Measurements from ENCODE around the gene LRBA. TPM values are rescaled to one million over a fixed set of nuclear protein-coding genes. Genes with fewer than 3 reads are reported as not detected.

LRBA gene
- total and polyA plus RNA-seq, 7 donors, result 16.8 to 184 (median 91.1) TPM

DNA sequence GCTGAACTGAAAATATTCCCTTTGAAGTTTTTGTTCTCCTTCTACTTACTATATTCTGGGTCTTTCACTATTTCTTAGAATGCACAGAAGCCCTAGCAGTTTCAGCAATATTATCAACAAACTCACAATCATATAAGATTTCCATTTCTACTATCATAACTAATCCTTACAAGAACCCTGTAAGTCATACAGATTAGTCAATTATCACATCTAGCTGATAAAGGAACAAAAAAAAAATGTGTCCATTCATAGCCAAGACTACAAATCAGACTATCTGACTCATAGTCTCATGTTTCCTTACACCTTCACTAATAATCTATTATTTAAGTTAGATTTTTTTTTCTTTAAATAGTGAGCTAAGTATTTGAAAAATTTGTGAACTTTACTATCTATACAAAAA lies 72.5 kb downstream of the LRBA start:
- TF ChIP-seq POLR2AphosphoS5 (IDR thresholded peaks at IDR 0.05) (no peak), POLR2A (IDR thresholded peaks at IDR 0.05) (no peak), EP300 (IDR thresholded peaks at IDR 0.05) (no peak)
- TF ChIP-seq, protein P1, sequence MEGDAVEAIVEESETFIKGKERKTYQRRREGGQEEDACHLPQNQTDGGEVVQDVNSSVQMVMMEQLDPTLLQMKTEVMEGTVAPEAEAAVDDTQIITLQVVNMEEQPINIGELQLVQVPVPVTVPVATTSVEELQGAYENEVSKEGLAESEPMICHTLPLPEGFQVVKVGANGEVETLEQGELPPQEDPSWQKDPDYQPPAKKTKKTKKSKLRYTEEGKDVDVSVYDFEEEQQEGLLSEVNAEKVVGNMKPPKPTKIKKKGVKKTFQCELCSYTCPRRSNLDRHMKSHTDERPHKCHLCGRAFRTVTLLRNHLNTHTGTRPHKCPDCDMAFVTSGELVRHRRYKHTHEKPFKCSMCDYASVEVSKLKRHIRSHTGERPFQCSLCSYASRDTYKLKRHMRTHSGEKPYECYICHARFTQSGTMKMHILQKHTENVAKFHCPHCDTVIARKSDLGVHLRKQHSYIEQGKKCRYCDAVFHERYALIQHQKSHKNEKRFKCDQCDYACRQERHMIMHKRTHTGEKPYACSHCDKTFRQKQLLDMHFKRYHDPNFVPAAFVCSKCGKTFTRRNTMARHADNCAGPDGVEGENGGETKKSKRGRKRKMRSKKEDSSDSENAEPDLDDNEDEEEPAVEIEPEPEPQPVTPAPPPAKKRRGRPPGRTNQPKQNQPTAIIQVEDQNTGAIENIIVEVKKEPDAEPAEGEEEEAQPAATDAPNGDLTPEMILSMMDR (IDR thresholded peaks at IDR 0.05), result no peak

DNA sequence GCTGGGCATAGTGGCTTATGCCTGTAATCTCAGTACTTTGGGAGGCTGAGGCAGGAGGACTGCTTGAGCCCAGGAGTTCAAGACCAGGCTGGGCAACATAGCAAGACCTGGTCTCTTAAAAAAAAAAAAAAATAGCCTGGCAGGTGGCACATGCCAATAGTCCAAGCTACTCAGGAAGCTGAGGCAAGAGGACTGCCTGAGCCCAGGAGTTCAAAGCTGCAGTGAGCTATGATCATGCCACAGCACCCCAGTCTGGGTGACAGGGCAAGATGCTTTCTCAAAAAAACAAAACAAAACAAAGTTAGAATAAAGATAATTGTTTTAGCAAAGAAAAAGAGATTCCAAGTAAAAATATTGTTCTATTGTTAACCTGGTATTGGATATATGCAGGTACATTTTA lies 75.0 kb downstream of the LRBA start:
- no peak for TF ChIP-seq POLR2AphosphoS5 (IDR thresholded peaks at IDR 0.05)
- TF ChIP-seq, protein P1 (IDR thresholded peaks at IDR 0.05), result no peak
- no peak for TF ChIP-seq EP300 (IDR thresholded peaks at IDR 0.05)
- no peak for TF ChIP-seq POLR2A (IDR thresholded peaks at IDR 0.05)
- peaks cover 0 to 9% (median 0%) of the 10 kb centered on the region in 4 donors for H3K4me1 ChIP-seq
- no peak overlapping the region for H3K4me3 ChIP-seq
- no peaks in the 10 kb centered on the region for H3K9me3 ChIP-seq
- no peak for DNase-seq
- intact Hi-C loops (cut with DNase I), result no loop called here
- H3K36me3 ChIP-seq, result no peaks in the 10 kb centered on the region
- no peak overlapping the region for H3K27ac ChIP-seq
- H3K27me3 ChIP-seq, result no peaks in the 10 kb centered on the region

More for the DNA sequence above, 72.5 kb downstream of the LRBA start:
- DNase-seq, result no peak
- no peak overlapping the region for H3K4me3 ChIP-seq
- H3K9me3 ChIP-seq, result no peaks in the 10 kb centered on the region
- H3K27me3 ChIP-seq, result no peaks in the 10 kb centered on the region
- no peak overlapping the region for H3K27ac ChIP-seq
- intact Hi-C loops (cut with DNase I), result no loop called here
- no peaks in the 10 kb centered on the region for H3K4me1 ChIP-seq
- no peaks in the 10 kb centered on the region for H3K36me3 ChIP-seq

DNA sequence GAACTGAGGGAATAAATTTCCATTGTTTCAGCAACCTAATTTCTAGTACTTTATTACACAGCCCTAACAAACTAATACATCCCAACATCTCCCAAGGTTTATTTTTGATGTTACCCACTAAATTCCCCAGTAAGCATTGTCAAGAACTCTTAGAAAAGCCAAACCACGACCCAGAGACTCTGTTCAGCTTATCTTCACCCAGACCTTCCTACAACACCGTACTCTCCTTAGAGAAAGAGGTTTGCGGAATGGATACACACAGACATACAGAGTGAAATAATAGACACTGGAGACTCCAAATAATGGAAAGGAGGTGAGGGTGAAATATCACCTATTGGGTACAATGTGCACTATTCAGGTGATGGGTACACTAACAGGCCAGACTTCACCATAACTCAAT lies 75.6 kb downstream of the LRBA start:
- intact Hi-C loops (cut with DNase I), result no loop called here

DNA sequence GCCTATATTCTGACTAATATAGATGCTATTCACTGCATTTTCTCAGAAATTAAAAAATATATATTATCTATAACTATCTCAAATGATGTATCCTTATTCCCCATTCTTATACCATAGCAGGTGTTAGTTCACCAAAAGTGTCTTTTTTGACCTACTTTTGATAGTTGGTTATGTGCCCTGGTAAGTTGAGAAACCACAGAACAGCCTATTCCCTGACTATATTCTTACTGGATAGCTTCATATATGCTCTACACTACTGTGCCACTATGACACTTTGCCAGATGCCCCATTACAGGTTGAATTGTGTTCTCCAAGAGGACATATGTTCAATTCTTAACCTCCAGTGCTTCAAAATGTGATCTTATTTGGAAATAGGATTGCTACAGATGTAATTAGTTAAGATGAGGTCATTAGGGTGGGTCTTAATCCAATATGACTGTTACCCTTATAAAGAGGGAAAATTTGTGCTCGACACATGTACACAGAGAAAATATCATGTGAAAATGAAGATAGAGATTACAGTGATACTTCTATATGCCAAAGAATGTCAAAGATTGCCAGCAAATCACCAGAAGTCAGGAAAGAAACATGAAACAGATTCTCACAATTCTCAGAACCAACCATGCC lies 76.1 kb downstream of the LRBA start:
- intact Hi-C loops (cut with DNase I), result no loop called here
- TF ChIP-seq POLR2A (IDR thresholded peaks at IDR 0.05) (no peak), EP300 (IDR thresholded peaks at IDR 0.05) (no peak), POLR2AphosphoS5 (IDR thresholded peaks at IDR 0.05) (no peak)
- TF ChIP-seq, protein P1 (IDR thresholded peaks at IDR 0.05), result no peak
- Histone ChIP-seq H3K27me3 (no peaks in the 10 kb centered on the region), H3K4me3 (no peak overlapping the region), H3K4me1 (peaks cover 0 to 9% (median 0%) of the 10 kb centered on the region in 4 donors), H3K9me3 (no peaks in the 10 kb centered on the region), H3K36me3 (no peaks in the 10 kb centered on the region), H3K27ac (no peak overlapping the region)
- 88 to 89% methylated on average over 1 of the region's 1 CpG for WGBS, 2 donors
- DNase-seq, result no peak

More for the DNA sequence above, 75.6 kb downstream of the LRBA start:
- TF ChIP-seq POLR2A (IDR thresholded peaks at IDR 0.05) (no peak), POLR2AphosphoS5 (IDR thresholded peaks at IDR 0.05) (no peak), EP300 (IDR thresholded peaks at IDR 0.05) (no peak)
- TF ChIP-seq, protein P1 (IDR thresholded peaks at IDR 0.05), result no peak
- Histone ChIP-seq H3K27me3 (no peaks in the 10 kb centered on the region), H3K4me3 (no peak overlapping the region), H3K27ac (no peak overlapping the region), H3K36me3 (no peaks in the 10 kb centered on the region), H3K4me1 (peaks cover 0 to 9% (median 0%) of the 10 kb centered on the region in 4 donors), H3K9me3 (no peaks in the 10 kb centered on the region)
- no peak for DNase-seq
- 93 to 95% methylated on average over 3 of the region's 3 CpGs for WGBS, 2 donors

DNA sequence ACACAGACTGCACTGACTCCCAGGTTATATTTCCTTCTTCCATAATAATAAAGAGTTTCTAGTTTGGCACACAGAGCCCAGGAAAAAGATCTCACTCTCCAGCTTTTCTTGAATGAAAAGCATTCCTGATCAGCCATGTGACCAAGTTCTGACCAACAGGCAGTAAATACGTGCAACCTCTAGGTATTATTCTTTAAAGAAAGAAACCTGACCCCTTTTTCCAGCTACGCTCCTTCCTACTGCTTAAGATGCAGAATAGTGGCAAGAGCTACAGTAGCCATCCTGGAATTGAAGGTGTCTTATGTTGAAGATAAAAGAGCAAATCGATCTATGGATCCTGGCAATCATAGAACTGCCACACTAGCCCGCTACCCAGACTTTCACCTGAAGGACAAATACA lies 76.7 kb downstream of the LRBA start:
- no peaks in the 10 kb centered on the region for H3K27me3 ChIP-seq
- no peak overlapping the region for H3K4me3 ChIP-seq
- peaks cover 0 to 9% (median 0%) of the 10 kb centered on the region in 4 donors for H3K4me1 ChIP-seq
- TF ChIP-seq POLR2AphosphoS5 (IDR thresholded peaks at IDR 0.05) (no peak), EP300 (IDR thresholded peaks at IDR 0.05) (no peak)
- H3K36me3 ChIP-seq, result no peaks in the 10 kb centered on the region
- WGBS, 2 donors, result 82 to 90% methylated on average over 4 of the region's 4 CpGs
- H3K27ac ChIP-seq, result no peak overlapping the region
- intact Hi-C loops (cut with DNase I), result no loop called here
- DNase-seq, result no peak
- H3K9me3 ChIP-seq, result no peaks in the 10 kb centered on the region
